A673 (cell line): ENCODE results near the gene RIMS3.

Experiments
- CTCF ChIP-seq: fragments of 300-800, 200-600 bp; sonication (generic); conservative IDR thresholded peaks from 2 replicates; pipeline ENCODE4 v1.5.1; 2017; ENCODE audit warnings: low read depth, mild to moderate bottlenecking, antibody characterized with exemption, low read length, moderate library complexity, mixed read lengths
- EZH2 ChIP-seq: fragments of 200-600 bp; sonication (generic); IDR thresholded peaks from 2 replicates; pipeline ENCODE4 v1.6.1; 2017; ENCODE audit warnings: borderline replicate concordance, low read depth, mild to moderate bottlenecking, mixed read lengths, antibody characterized with exemption, low read length; ENCODE audit not compliant: poor library complexity, severe bottlenecking

GRCh38 chr1:40636777-40637176, 28.7 kb downstream of the RIMS3 start:
- no peak for TF ChIP-seq CTCF
- TF ChIP-seq EZH2: no peak
